Cerebellar cortex (tissue), 1 donor: ENCODE results near the gene UBE2S.

Experiments
- DNase-seq: peaks from one replicate; pipeline ENCODE4 v3.0.0-alpha.2; 2015; ENCODE audit warnings: low spot score

The UBE2S gene

GRCh38 chr19:55362990-55363716 lies 44.4 kb downstream of the UBE2S start, which contains the start of gene GARIN5B:
Gene GARIN5B (minus strand): TSS chr19:55363260. CDS start chr19:55363066, 194 bp downstream.
- DNase-seq = no peak

GRCh38 chr19:55362174-55362989 lies 45.2 kb downstream of the UBE2S start:
- no peak for DNase-seq

- no peak for DNase-seq
These were observed 46.7 kb downstream of the UBE2S start for GRCh38 chr19:55360902-55361301.

GRCh38 chr19:55358943-55359908 lies 48.4 kb downstream of the UBE2S start:
- no peak for DNase-seq

- DNase-seq = no peak
These were observed 49.1 kb downstream of the UBE2S start for GRCh38 chr19:55358493-55358892.

GRCh38 chr19:55355213-55355821 lies 52.3 kb downstream of the UBE2S start:
- DNase-seq = peak; percentile 33

- no peak for DNase-seq
These were observed 52.8 kb downstream of the UBE2S start, which contains the start of gene COX6B2 for GRCh38 chr19:55354698-55355212. Gene COX6B2 (minus strand): TSS chr19:55354719. CDS start chr19:55354521, 198 bp downstream.

- DNase-seq = peak; percentile 49
These were observed 53.5 kb downstream of the UBE2S start for GRCh38 chr19:55353803-55354697.

GRCh38 chr19:55353356-55353802 lies 54.2 kb downstream of the UBE2S start:
- no peak for DNase-seq

GRCh38 chr19:55352549-55353145 lies 54.9 kb downstream of the UBE2S start:
- no peak for DNase-seq

GRCh38 chr19:55352040-55352439 lies 55.5 kb downstream of the UBE2S start:
- DNase-seq = no peak

GRCh38 chr19:55350620-55351315 lies 56.8 kb downstream of the UBE2S start:
- no peak for DNase-seq
